ENCODE measurements around the gene SLC4A5.
"Not testable (repeated sequence)": the region's sequence is repeated elsewhere in the genome, so short reads cannot be mapped to it uniquely, and the experiment has no call there.

The SLC4A5 gene

GRCh38 chr2:74361327-74361726 lies 18.1 kb upstream of the SLC4A5 start:
- TF ChIP-seq CTCF (IDR thresholded peaks at IDR 0.05; ENCODE audit: control extremely low read depth, extremely low read depth, low read depth, missing control alignments), result no peak
- ChIA-PET POLR2A (no interaction called here), CTCF (interaction anchor here (1.1 to 4.6 kb wide), 3 partner anchors 12 to 27 kb away, joined by 4 to 22 read pairs (median 4); no protein-coding TSS in a partner anchor)
- no peak for DNase-seq (ENCODE audit: extremely low spot score)

- DNase-seq (ENCODE audit: extremely low spot score), result no peak
- no peak for TF ChIP-seq CTCF (IDR thresholded peaks at IDR 0.05; ENCODE audit: control extremely low read depth, extremely low read depth, low read depth, missing control alignments)
- ChIA-PET CTCF (interaction anchor here (1.2 to 2.6 kb wide), 3 partner anchors 8 to 23 kb away, joined by 3 to 9 read pairs (median 6); no protein-coding TSS in a partner anchor), POLR2A (no interaction called here)
These were observed 14.4 kb upstream of the SLC4A5 start for GRCh38 chr2:74357627-74358026.

GRCh38 chr2:74349889-74350288 lies 6.7 kb upstream of the SLC4A5 start:
- CTCF ChIA-PET, result interaction anchor here (1.2 to 5.0 kb wide), 5 partner anchors 8 to 203 kb away, joined by 3 to 57 read pairs (median 5); partner anchors contain the start of gene BOLA3
- POLR2A ChIA-PET, result no interaction called here
- no peak for TF ChIP-seq CTCF (IDR thresholded peaks at IDR 0.05; ENCODE audit: control extremely low read depth, extremely low read depth, low read depth, missing control alignments)
- DNase-seq (ENCODE audit: extremely low spot score), result no peak

- POLR2A ChIA-PET, result no interaction called here
- CTCF ChIA-PET, result interaction anchor here (2.0 kb wide), 1 partner anchor 13 kb away, joined by 8 read pairs; no protein-coding TSS in a partner anchor
- no peak for TF ChIP-seq CTCF (IDR thresholded peaks at IDR 0.05; ENCODE audit: control extremely low read depth, extremely low read depth, low read depth, missing control alignments)
- DNase-seq (ENCODE audit: extremely low spot score), result no peak
These were observed 4.5 kb upstream of the SLC4A5 start for GRCh38 chr2:74347742-74348141.

GRCh38 chr2:74347303-74347702 lies 4.1 kb upstream of the SLC4A5 start:
- DNase-seq (ENCODE audit: extremely low spot score), result no peak
- ChIA-PET POLR2A (no interaction called here), CTCF (interaction anchor here (2.0 kb wide), 1 partner anchor 12 kb away, joined by 8 read pairs; no protein-coding TSS in a partner anchor)
- no peak for TF ChIP-seq CTCF (IDR thresholded peaks at IDR 0.05; ENCODE audit: control extremely low read depth, extremely low read depth, low read depth, missing control alignments)

GRCh38 chr2:74345272-74345943 lies 2.2 kb upstream of the SLC4A5 start:
- TF ChIP-seq CTCF (IDR thresholded peaks at IDR 0.05; ENCODE audit: control extremely low read depth, extremely low read depth, low read depth, missing control alignments), result no peak
- POLR2A ChIA-PET, result no interaction called here
- no peak for DNase-seq (ENCODE audit: extremely low spot score)
- CTCF ChIA-PET, result interaction anchor here (0.8 to 3.5 kb wide), 2 partner anchors 11 to 21 kb away, joined by 3 to 40 read pairs; no protein-coding TSS in a partner anchor

GRCh38 chr2:74336227-74336626 lies 7.0 kb downstream of the SLC4A5 start:
- POLR2A ChIA-PET; DNase-seq (ENCODE audit: extremely low spot score): not testable (repeated sequence)

More at GRCh38 chr2:74336227-74336626, 7.0 kb downstream of the SLC4A5 start:
- CTCF ChIA-PET, result interaction anchor here (1.4 to 4.5 kb wide), 22 partner anchors 9 to 513 kb away, joined by 4 to 75 read pairs (median 18); partner anchors contain the start of genes SLC4A5 and STAMBP
